ENCODE results near the gene SLC7A7.
A peak's percentile ranks its signal among the peaks of the same experiment; 100 is the strongest.
"Not testable (repeated sequence)": the region's sequence is repeated elsewhere in the genome, so short reads cannot be mapped to it uniquely, and the experiment has no call there.

SLC7A7 gene

DNA sequence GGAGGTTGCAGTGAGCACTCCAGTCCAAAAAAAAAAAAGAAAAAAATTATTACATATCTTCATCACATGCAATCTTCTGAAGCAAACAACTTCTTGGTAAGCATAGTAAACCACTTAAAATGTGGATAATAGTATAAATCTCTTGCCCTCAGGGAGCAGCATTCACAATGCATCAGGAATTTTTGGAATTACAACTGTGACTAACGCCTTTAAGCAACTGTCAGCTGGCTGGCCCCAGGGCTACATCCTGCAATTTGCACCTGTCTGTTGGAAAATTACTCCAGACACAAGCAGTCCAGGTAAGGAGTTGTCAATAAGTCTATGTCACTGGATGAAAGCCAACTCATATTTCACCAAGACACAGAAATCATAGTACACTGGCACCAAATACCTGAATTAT lies 5.5 kb upstream of the SLC7A7 start:
- DNase-seq (ENCODE audit: low read depth) = no peak

DNA sequence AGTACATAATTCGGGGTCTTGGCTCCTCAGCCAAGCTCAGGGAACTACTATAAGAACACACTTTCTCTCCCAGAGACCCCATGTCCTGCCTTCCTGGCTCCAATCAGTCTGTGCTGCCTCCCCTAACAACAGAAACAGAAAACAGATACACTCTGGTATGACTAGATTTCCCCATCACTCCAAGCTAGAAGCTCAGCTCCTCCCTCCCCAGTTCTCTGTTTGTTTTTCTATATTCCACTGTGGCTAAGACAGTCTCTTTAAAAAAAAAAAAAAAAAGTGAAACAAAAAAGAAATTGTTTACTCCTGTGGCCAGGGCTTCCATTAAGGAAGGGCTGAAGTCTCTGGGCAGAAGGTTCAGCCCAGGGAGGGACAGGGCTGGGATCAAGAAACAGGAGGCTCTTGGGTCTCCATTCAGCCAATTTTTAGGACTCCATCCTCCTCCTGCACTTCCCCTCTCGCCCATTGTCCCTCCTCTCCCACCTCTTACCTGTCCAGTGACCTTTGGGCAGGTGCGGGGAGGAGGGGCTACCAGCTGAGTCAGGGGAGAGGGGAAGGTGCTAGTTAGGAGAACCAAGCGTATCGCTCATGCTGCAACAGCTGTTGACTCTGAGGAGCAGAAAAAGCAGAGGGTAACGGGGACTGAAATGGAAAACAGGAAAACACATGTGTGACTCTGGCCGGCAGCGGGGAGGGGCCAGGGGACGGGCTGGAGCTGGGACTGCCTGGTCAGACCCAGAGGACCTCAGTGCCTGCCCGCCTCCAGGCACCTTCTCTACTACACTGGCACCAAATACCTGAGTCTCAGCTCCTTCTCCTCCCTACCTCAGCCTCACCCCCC lies 4.1 kb upstream of the SLC7A7 start:
- DNase-seq (ENCODE audit: low read depth) = no peak

GRCh38 chr14:22814373-22814772 lies 862 bp downstream of the SLC7A7 start:
- no peak for DNase-seq (ENCODE audit: low read depth)

DNA sequence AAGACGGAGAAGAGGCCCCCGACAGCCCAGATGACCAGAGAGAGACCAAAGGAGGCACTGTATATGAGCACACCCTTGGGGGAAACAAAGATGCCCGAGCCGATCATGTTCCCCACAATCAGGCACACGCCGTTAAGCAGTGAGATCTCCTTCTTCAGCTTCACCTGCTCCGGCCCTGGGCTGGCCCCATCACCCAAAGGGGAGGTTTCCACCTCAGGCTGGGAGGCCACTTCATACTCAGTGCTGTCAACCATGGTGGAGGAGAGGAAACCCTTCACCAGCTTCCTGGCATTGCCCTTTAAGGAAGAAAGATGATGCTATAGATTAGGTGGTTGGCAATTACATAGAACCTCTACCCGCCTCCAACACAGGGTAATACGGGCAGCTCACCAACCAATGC lies 2.1 kb downstream of the SLC7A7 start:
- DNase-seq (ENCODE audit: low read depth) = no peak

DNA sequence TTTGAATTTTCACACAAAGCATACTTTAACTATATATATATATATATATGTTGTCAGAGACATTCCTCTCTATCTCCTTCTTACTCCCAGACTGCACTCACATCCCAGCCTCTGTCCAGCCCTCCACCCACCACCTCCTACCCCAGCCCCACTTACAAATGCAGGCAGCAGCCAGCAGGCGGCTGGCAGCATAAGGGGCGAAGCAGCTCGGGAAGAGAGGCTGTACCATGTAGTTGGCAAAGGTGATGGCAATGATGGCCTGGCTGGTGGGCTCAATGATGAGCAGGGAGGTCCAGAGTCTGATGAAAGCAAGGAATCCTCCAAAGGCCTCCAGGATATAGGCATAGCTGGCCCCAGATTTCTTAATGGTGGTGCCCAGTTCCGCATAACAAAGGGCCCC lies 2.5 kb downstream of the SLC7A7 start:
- no peak for DNase-seq (ENCODE audit: low read depth)

DNA sequence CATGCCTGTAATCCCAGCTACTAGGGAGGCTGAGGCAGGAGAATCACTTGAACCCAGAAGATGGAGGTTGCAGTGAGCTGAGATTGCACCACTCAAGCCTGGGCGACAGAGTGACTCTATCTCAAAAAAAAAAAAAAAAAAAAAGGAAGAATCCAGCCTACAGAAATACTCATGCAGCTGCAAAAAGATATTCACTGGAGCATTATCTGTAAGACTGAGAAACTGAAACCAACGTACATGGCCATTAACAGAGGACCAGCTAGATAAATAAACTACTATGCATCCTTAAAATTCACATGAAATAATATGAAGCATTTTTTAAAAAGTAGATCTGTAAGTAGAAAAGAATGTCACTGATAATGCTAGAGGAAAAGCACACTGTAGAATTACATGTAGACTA lies 3.5 kb downstream of the SLC7A7 start:
- no peak for DNase-seq (ENCODE audit: low read depth)

DNA sequence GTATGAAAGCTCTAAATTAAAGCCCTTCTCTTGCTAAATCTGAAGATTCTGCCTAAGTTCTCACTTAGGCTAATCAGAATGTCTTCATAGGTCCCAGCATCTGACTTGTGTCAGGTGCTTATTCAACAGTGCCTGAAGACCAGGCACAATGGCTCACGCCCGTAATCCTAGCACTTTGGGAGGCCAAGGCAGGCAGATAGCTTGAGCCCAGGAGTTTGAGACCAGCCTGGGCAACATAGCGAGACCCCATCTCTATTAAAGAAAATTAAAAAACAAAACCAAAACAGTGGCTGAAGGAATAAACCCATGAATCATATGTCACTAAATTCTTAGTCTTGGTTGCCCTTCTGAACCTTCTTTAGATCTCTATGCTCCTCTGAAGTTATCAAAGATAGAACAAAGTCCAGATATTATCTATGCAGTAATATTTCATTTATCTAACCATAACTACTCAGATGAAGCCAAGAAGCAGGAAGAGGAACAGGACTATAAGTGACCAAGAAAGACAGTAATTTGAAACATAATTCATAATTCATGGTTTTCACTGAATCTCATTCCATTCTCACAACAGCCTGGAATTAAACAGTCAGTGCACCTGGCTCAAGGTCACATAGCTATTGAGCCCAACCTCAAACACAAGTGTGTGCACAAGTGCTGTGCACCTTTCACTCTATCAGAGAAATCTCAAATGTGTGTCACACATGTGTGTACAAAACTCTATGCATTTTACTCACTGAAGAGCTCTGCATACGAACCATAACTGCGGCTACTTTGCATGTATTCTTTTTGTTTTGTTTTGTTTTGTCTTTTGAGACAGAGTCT lies 6.6 kb downstream of the SLC7A7 start:
- DNase-seq (ENCODE audit: low read depth) = no peak

DNA sequence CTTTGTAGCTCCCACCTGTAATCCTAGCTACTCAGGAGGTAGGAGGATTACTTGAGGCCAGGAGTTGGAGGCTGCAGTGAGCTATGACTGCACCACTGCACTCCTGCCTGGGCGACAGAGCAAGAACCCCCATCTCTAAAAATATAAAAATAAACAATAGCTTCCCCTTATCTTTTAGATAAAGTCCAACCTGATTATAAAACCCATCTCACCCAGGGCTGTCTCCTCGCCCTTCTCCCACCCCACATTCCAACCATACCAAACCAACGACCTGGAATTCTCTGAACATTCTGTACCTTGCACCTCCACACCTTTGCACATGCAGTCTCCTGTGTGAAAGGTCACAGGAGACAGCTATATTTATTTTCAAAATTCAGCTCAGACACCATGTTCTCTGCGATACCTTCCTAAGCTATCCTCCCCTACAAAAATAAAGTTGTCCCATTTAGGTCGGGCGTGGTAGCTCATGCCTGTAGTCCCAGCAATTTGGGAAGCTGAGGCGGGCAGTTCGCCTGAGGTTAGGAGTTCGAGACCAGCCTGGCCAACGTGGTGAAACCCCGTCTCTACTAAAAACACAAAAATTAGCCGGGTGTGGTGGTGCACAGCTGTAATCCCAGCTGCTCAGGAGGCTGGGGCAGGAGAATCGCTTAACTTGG lies 7.7 kb downstream of the SLC7A7 start:
- no peak for DNase-seq (ENCODE audit: low read depth)

- DNase-seq (ENCODE audit: low read depth) = not testable (repeated sequence)
Measured at GRCh38 chr14:22805235-22805634, 10.0 kb downstream of the SLC7A7 start.

DNA sequence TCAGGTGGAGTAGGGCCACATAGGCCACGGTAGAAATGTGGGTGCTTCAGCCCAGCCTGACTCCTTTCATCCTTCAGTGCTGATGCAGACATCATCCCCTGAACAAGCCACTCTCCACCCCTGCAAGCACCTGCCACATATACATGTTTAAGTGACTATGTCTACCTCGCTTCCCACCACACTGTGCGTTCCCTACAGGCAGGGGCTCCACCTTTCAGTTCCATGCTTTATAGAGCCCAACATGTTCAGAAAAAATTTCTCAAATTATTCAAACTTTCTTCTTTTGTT lies 11.6 kb downstream of the SLC7A7 start:
- no peak for DNase-seq (ENCODE audit: low read depth)

DNA sequence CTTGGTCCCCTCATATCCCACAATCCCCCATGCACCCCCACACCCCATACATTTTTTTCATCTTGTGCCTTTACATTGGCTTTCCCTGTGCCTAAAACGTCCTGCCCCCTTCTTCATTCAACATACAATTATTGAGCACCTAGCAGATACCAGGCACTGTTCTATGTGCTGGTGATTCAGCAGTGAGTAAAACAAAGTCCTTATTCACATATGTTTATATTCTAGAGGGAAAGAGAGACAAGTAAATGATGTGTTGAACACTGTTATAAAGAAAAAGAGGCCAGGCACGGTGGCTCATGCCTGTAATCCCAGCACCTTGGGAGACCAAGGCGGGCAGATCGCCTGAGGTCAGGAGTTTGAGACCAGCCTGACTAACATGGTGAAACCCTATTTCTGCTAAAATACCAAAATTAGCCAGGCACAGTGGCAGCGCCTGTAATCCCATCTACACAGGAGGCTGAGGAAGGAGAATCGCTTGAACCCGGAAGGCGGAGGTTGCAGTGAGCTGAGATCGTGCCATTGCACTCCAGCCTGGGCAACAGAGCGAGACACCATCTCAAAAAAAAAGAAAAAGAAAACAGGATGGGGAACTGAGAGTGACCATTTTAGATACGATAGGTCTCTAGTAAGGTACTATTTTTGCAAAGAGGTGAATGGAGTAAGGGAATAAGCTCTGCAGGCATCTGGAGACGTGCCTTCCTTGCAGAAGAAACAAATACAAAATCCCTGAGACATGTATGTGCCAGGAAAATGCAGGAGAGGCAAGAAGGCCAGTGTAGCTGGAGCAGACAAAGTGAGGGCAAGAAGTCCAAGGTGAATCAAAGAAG lies 12.2 kb downstream of the SLC7A7 start:
- DNase-seq (ENCODE audit: low read depth) = no peak

GRCh38 chr14:22801716-22802115 lies 13.5 kb downstream of the SLC7A7 start:
- no peak for DNase-seq (ENCODE audit: low read depth)

DNA sequence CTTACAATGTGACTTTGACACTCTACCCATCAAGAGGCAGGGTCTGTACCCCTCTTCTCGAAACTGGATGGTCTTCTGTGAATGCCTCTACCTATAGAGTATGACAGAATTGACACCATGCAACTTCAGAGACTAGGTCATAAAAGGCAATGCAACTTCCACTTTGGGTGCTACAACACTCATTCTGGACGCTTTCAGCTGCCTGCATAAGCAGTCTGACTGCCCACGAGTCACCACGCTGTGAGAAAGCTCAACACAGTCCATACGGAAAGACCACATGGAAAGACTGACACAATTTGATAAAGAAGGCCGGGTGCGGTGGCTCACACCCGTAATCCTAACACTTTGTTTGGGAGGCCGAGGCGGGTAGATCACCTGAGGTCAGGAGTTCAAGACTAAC lies 14.9 kb downstream of the SLC7A7 start:
- no peak for DNase-seq (ENCODE audit: low read depth)

DNA sequence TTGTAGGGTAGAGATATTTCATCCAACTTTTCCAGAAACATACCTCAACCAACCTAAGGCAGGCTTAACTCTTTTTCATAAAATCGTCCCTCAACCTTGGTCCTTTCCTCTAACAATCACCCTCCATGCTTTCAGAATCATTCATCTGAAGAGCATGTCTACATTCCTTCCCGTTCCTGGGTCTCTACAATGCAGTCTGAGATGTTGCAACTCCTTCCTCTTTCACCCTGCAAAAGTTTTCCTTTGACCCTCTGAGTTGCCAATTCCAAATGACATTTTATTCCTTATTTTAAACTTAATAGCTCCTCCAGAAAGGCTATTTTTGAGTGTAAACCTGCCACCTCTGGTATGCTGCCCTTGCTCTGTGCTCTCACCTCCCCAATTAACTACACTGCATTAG lies 16.7 kb downstream of the SLC7A7 start:
- DNase-seq (ENCODE audit: low read depth) = no peak

DNA sequence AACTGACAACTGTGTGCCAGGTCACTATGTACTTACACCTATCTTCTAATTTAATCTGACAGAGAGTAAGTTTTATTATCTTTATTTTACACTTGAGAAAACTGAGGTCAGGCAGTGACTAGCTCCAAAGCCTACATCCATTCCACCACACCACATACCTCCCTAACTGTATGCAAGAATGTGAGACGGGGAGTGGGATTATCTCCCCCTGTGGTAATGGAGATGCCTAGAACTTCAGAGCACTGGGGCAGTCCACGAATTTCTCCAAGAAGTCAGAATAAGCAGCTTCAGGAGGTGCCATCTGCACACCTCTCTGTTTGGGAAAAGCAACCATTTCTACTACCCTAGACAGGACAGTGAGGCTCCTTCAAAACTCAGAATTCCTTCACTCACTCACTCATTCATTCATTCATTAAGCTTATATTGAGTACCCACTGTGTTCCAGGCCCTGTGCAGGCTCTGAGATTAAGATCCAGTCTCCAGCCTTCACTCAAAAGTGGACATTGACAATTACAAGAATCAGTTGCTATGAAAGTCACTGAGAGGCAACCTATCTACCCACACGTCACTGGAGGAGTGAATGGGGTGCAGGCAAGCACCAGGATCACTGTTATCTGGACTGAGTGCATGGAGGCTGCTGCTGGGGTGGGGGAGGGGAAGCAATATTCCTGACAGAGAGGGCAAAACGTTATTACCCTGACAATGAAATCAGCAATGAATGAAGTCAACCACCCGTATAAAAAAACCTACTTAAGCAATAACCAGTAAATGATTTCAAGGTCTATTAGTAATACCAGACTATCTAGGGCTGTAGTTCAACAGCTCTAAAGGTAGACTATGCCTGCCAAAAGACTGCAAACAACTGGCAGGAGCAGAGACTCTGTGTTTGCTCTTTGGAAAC lies 18.0 kb downstream of the SLC7A7 start:
- DNase-seq (ENCODE audit: low read depth) = no peak

DNA sequence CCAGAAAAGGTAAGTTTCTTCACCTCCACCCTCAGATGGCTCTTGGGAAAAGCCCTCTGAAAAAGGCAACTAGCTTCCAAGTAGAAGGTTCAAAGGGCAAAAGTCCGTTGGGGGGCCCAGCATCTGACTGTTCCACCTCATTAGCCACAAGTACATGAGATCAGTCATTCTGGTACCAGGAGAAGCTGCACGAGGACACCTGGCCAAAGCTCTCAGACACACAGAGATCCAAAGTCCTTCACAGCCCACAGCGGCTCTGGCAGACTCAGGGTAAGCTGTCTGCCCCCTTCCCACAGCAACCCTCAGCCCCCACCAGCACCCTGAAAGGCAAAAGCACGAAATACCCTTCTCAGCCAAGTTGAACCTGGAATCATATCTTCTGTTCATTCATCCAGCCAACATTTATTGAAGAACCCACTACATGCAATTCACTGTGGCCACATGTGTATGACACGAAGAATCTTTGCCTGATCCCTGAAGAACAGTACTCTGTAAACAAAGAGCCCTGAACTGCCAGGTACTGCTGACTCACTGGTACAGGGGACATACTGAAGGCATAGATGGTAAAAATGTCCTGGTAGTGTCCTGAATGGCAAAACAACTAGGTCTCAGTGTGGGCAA lies 19.0 kb downstream of the SLC7A7 start:
- DNase-seq (ENCODE audit: low read depth) = no peak

GRCh38 chr14:22794551-22794951 lies 20.7 kb downstream of the SLC7A7 start:
- DNase-seq (ENCODE audit: low read depth) = no peak

DNA sequence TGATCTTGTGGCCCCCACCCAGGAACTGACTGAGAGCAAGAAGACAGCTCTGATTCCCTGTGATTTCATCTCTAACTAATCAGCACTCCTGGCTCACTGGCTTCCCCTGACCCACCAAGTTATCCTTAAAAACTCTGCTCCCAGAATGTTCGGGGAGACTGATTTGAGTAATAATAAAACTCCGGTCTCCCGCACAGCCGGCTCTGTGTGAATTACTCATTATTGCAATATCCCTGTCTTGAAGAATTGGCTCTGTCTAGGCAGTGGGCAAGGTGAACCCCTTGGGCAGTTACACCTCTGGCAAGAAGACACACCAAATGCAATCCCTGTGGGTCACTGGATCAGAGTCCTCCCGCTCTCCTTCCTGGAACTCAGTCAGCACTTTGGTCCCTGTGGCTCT lies 21.3 kb downstream of the SLC7A7 start:
- DNase-seq (ENCODE audit: low read depth) = no peak

GRCh38 chr14:22793550-22793949 lies 21.7 kb downstream of the SLC7A7 start:
- DNase-seq (ENCODE audit: low read depth) = not testable (repeated sequence)

GRCh38 chr14:22792158-22792557 lies 23.1 kb downstream of the SLC7A7 start:
- no peak for DNase-seq (ENCODE audit: low read depth)

- DNase-seq (ENCODE audit: low read depth) = peak; percentile 32
Measured at GRCh38 chr14:22791301-22791700, 23.9 kb downstream of the SLC7A7 start.
